H1 (cell line): ENCODE measurements around the gene ZC3H12C. TPM values are rescaled to one million over a fixed set of nuclear protein-coding genes. Genes with fewer than 3 reads are reported as not detected.

Source experiments
- CTCF ChIA-PET: fragments of 300-600 bp; sonication (Branson Sonifier 250); formaldehyde crosslinking; loops from one replicate; lab custom pipeline; 2021; ENCODE audit not compliant: partially characterized antibody; lab: Charles Lee
- POLR2A ChIA-PET: fragments of 300-600 bp; sonication (Branson Sonifier 250); formaldehyde crosslinking; loops from one replicate; lab custom pipeline; 2021; ENCODE audit warnings: inconsistent platforms; ENCODE audit not compliant: partially characterized antibody; lab: Charles Lee
- DNase-seq, 2 experiments: peaks; one replicate each; pipeline versions ENCODE4 v3.0.0 to v3.0.0-alpha.2; 2010 to 2022; ENCODE audit warnings: low spot score in 2 of 2, low read depth in 1 of 2, mixed read lengths in 1 of 2
- FAIRE-seq: peaks from 2 replicates; lab custom pipeline; 2011; peaks lifted over from hg19 to GRCh38; lab: Jason Lieb, UNC
- H2AFZ ChIP-seq: 2 replicates; pipeline ENCODE4 v1.8.1; 2012; ENCODE audit warnings: low read length, inconsistent platforms
- H2AK5ac ChIP-seq: 2 replicates; pipeline ENCODE4 v1.6.1; 2013; ENCODE audit warnings: low read depth, low read length
- H2BK120ac ChIP-seq: replicated peaks from 2 replicates; pipeline ENCODE3; 2013; ENCODE audit warnings: low read depth, low read length, inconsistent platforms
- H2BK12ac ChIP-seq: 2 replicates; pipeline ENCODE4 v1.6.1; 2013; ENCODE audit warnings: low read depth, low read length
- H2BK15ac ChIP-seq: 2 replicates; pipeline ENCODE4 v1.6.1; 2013; ENCODE audit warnings: low read length
- H2BK20ac ChIP-seq: 2 replicates; pipeline ENCODE4 v1.6.1; 2013; ENCODE audit warnings: low read length
- H2BK5ac ChIP-seq: 2 replicates; pipeline ENCODE4 v1.6.1; 2013; ENCODE audit warnings: low read depth, low read length
- H3K14ac ChIP-seq: 2 replicates; pipeline ENCODE4 v1.6.1; 2013; ENCODE audit warnings: inconsistent platforms; ENCODE audit not compliant: insufficient read length
- H3K18ac ChIP-seq: 2 replicates; pipeline ENCODE4 v1.6.1; 2013; ENCODE audit warnings: low read length; ENCODE audit errors: extremely low read depth
- H3K23ac ChIP-seq: 2 replicates; pipeline ENCODE4 v1.6.1; 2013; ENCODE audit warnings: inconsistent platforms; ENCODE audit not compliant: insufficient read length
- H3K23me2 ChIP-seq: 2 replicates; pipeline ENCODE4 v1.6.1; 2013; ENCODE audit warnings: low read depth, low read length
- H3K27ac ChIP-seq: 2 replicates; pipeline ENCODE4 v1.6.1; 2011; ENCODE audit warnings: low read depth, low read length, inconsistent platforms
- H3K27me3 ChIP-seq, 4 experiments: replicated peaks in 1 of 4; 1 replicate in 1 of 4; 2 replicates in 3 of 4; pipeline versions ENCODE4 v1.6.1 to v1.8.1; 2011 to 2013; ENCODE audit warnings: low read length in 3 of 4, mild to moderate bottlenecking in 3 of 4, inconsistent platforms in 2 of 4, mixed read lengths in 2 of 4, moderate library complexity in 1 of 4; ENCODE audit not compliant: control insufficient read depth in 3 of 4, insufficient read depth in 3 of 4; ENCODE audit errors: extremely low read depth in 1 of 4
- H3K36me3 ChIP-seq, 4 experiments: 2 replicates each; pipeline versions ENCODE4 v1.6.1 to v1.8.1; 2011 to 2013; ENCODE audit warnings: mild to moderate bottlenecking in 4 of 4, low read length in 3 of 4, moderate library complexity in 2 of 4, control low read depth in 1 of 4, inconsistent platforms in 1 of 4; ENCODE audit not compliant: insufficient read depth in 4 of 4, control insufficient read depth in 2 of 4
- H3K4ac ChIP-seq: replicated peaks from 2 replicates; pipeline ENCODE3; 2013; ENCODE audit warnings: low read length, low read depth, mixed read lengths, inconsistent platforms; ENCODE audit not compliant: insufficient read length
- H3K4me1 ChIP-seq, 4 experiments: replicated peaks in 1 of 4; 1 replicate in 1 of 4; 2 replicates in 3 of 4; pipeline versions ENCODE4 v1.6.1 to v1.8.1; 2011 to 2013; ENCODE audit warnings: low read length in 3 of 4, inconsistent platforms in 2 of 4, mixed read lengths in 1 of 4; ENCODE audit not compliant: insufficient read depth in 4 of 4, control insufficient read depth in 3 of 4
- H3K4me2 ChIP-seq, 2 experiments: 2 replicates each; pipeline versions ENCODE4 v1.6.1 to v1.8.1; 2011 to 2013; ENCODE audit warnings: low read depth in 2 of 2, low read length in 2 of 2, control low read depth in 1 of 2, inconsistent platforms in 1 of 2, mild to moderate bottlenecking in 1 of 2; ENCODE audit not compliant: insufficient read depth in 1 of 2
- H3K4me3 ChIP-seq, 4 experiments: fragments of 200-600, 300-600 bp in 1 of 4; sonication (generic), shearing (Covaris generic), sonication (Bioruptor Twin) in 1 of 4; 2 replicates each; pipeline versions ENCODE4 v1.5.1 to v1.8.1; 2011 to 2016; ENCODE audit warnings: low read length in 4 of 4, low read depth in 3 of 4, control low read depth in 2 of 4, inconsistent platforms in 2 of 4, mild to moderate bottlenecking in 2 of 4, mixed read lengths in 1 of 4, moderate library complexity in 1 of 4; ENCODE audit not compliant: insufficient read depth in 2 of 4; ENCODE audit errors: extremely low read depth in 1 of 4
- H3K56ac ChIP-seq: replicated peaks from 2 replicates; pipeline ENCODE3; 2013; ENCODE audit warnings: low read depth, mild to moderate bottlenecking, mixed read lengths, low read length, inconsistent platforms; ENCODE audit not compliant: insufficient read length
- H3K79me1 ChIP-seq: 2 replicates; pipeline ENCODE4 v1.6.1; 2013; ENCODE audit warnings: low read depth, low read length, control low read depth
- H3K79me2 ChIP-seq, 2 experiments: 2 replicates each; pipeline versions ENCODE4 v1.6.1 to v1.8.1; 2012 to 2013; ENCODE audit warnings: low read length in 2 of 2, mild to moderate bottlenecking in 2 of 2, inconsistent platforms in 1 of 2; ENCODE audit not compliant: insufficient read depth in 2 of 2, control insufficient read depth in 1 of 2
- H3K9ac ChIP-seq, 4 experiments: replicated peaks in 1 of 4; 1 replicate in 1 of 4; 2 replicates in 3 of 4; pipeline versions ENCODE4 v1.6.1 to v1.8.1; 2011 to 2013; ENCODE audit warnings: low read depth in 3 of 4, low read length in 3 of 4, control low read depth in 2 of 4, mild to moderate bottlenecking in 2 of 4, moderate library complexity in 2 of 4, inconsistent platforms in 1 of 4; ENCODE audit errors: extremely low read depth in 1 of 4
- H3K9me3 ChIP-seq, 2 experiments: 2 replicates each; pipeline versions ENCODE4 v1.6.1 to v1.8.1; 2012 to 2013; ENCODE audit warnings: mild to moderate bottlenecking in 2 of 2, moderate library complexity in 2 of 2, control low read depth in 1 of 2, inconsistent platforms in 1 of 2, low read depth in 1 of 2, low read length in 1 of 2, mixed read lengths in 1 of 2; ENCODE audit not compliant: insufficient read depth in 2 of 2
- H4K20me1 ChIP-seq, 2 experiments: replicated peaks in 1 of 2; 2 replicates each; pipeline versions ENCODE3 to v1.8.1; 2011 to 2013; ENCODE audit warnings: inconsistent platforms in 2 of 2, low read length in 2 of 2, mild to moderate bottlenecking in 1 of 2; ENCODE audit not compliant: insufficient read depth in 2 of 2, control insufficient read depth in 1 of 2
- H4K5ac ChIP-seq: 2 replicates; pipeline ENCODE4 v1.6.1; 2013; ENCODE audit warnings: low read length, low read depth, mixed read lengths, inconsistent platforms; ENCODE audit not compliant: insufficient read length
- H4K8ac ChIP-seq: 2 replicates; pipeline ENCODE4 v1.8.0; 2013; ENCODE audit warnings: mild to moderate bottlenecking, moderate library complexity, low read length, inconsistent platforms; ENCODE audit not compliant: insufficient read depth; ENCODE audit errors: extremely low read depth
- H4K91ac ChIP-seq: replicated peaks from 2 replicates; pipeline ENCODE3; 2013; ENCODE audit warnings: low read length, mixed read lengths, inconsistent platforms; ENCODE audit not compliant: insufficient read length
- WGBS, 2 experiments: shearing (Covaris generic) in 1 of 2; methylation state at CpG; one replicate each; pipeline versions ENCODE4 v1.1.6 to v1.1.7; 2013 to 2015; ENCODE audit warnings: low lambda C conversion rate in 2 of 2, mixed read lengths in 2 of 2, inconsistent platforms in 1 of 2, low coverage in 1 of 2, missing lambda C conversion rate in 1 of 2; ENCODE audit not compliant: insufficient replicate concordance in 2 of 2, insufficient coverage in 1 of 2, insufficient read length in 1 of 2; ENCODE audit errors: extremely low coverage in 1 of 2, missing lambda C conversion rate in 1 of 2; 5-methylcytosine and 5-hydroxymethylcytosine counted together
- polyA plus RNA-seq, 7 experiments: library from polyadenylated mRNA; depleted of rRNA in 3 of 7; stranded (reverse) in 5 of 7; unstranded in 2 of 7; fragments of >200 nt in 5 of 7; fragments of 200-250 nt in 2 of 7; gene quantifications; 1 replicate in 5 of 7; 2 replicates in 1 of 7; 4 replicates in 1 of 7; pipeline versions ENCODE4 v1.2.1 to v1.2.3, GENCODE V29; 2011 to 2013; ENCODE audit warnings: missing spikeins in 2 of 7, mixed read lengths in 2 of 7
- total RNA-seq: library from RNA; stranded (reverse); fragmentation: NEBNext Ultra II Directional; extraction: Animal tissue kit (Norgen Biotek cat#: 25700); gene quantifications from 2 replicates; pipeline ENCODE4 v1.2.1, GENCODE V29; 2021

ZC3H12C gene
- total and polyA plus RNA-seq, 2 of the 8 experiments (the other 6 are each of a cell fraction or from before 2014, with no cell fraction given), result 2.0 to 2.7 TPM

DNA sequence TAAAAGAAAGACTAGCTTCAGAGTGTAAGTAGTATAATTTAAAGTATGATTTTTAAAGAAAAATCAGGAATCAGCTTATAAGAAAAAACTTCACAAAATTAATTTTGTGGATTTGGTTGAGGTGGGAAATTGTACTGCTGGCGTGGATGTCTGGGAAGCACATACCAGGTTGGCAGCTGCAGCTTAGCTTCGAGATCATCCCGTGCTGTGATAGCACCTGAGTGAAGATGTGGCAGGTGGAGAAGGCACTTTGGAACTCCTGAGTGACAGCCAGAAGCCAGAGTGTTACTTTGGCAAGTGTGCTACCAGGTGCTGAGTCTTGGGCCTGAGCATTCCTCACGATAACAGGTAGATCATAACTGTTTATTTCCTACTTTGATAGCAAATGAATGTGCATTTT, 17.7 kb downstream of the ZC3H12C start:
- Histone ChIP-seq H4K5ac (no peak overlapping the region), H3K4me3 (no peak overlapping the region), H3K56ac (no peak overlapping the region), H3K14ac (no peak overlapping the region), H2BK5ac (no peak overlapping the region), H3K4me1 (no peaks in the 10 kb centered on the region; a peak in 1 of 7 replicates), H4K20me1 (peaks cover 0 to 4% of the 10 kb centered on the region in 2 experiments), H3K79me1 (peaks cover 4% of the 10 kb centered on the region; the same call in 1 of the 2 replicates), H3K9me3 (peaks cover 4 to 6% of the 10 kb centered on the region in 2 experiments; a peak in 2 of 4 replicates), H3K27me3 (no peaks in the 10 kb centered on the region), H3K27ac (no peak overlapping the region), H3K23ac (no peak overlapping the region), H2AK5ac (no peak overlapping the region), H2AFZ (no peak overlapping the region), H2BK12ac (no peak overlapping the region), H3K79me2 (peaks cover 0 to 20% of the 10 kb centered on the region in 2 experiments; a peak in 2 of 4 replicates), H3K4ac (no peak overlapping the region), H3K36me3 (peaks cover 0 to 4% (median 0%) of the 10 kb centered on the region in 4 experiments; a peak in 1 of 8 replicates), H3K4me2 (no peak overlapping the region), H4K8ac (no peak overlapping the region), H2BK20ac (no peak overlapping the region), H4K91ac (peak overlapping the region; percentile 44), H3K9ac (no peak overlapping the region), H2BK15ac (no peak overlapping the region), H3K23me2 (no peaks in the 10 kb centered on the region), H3K18ac (no peak overlapping the region), H2BK120ac (no peak overlapping the region)
- no peak for DNase-seq
- no peak for FAIRE-seq
- CTCF ChIA-PET, result interaction anchor here (0.5 to 1.0 kb wide), 2 partner anchors 13 to 18 kb away, joined by 5 to 9 read pairs; partner anchors contain the start of gene ZC3H12C
- POLR2A ChIA-PET, result interaction anchor here (0.6 kb wide), 1 partner anchor 12 kb away, joined by 3 read pairs; no protein-coding TSS in a partner anchor
- 93% methylated on average over 4 of the region's 4 CpGs; no CpG with 5 or more reads in 1 of the 2 experiments for WGBS, 2 experiments
